GM12875 (cell line): ENCODE data around the gene SMC1A.
A peak's percentile ranks its signal among the peaks of the same experiment; 100 is the strongest.

Source experiments
- H3K4me3 ChIP-seq: one replicate; pipeline ENCODE4 v1.5.1; 2011; ENCODE audit warnings: low read depth, low read length, control low read depth
- CTCF ChIP-seq: IDR thresholded peaks from 2 replicates; pipeline ENCODE4 v1.5.1; 2011; ENCODE audit warnings: low read depth, mild to moderate bottlenecking, control low read depth, inconsistent platforms, low read length, moderate library complexity, borderline replicate concordance; ENCODE audit not compliant: insufficient read depth

Gene SMC1A

GRCh38 chrX:53447441-53447840 is 25.0 kb upstream of the SMC1A start:
- no peak for TF ChIP-seq CTCF
- no peak overlapping the region for H3K4me3 ChIP-seq

- TF ChIP-seq CTCF: peak; percentile 77
- no peak overlapping the region for H3K4me3 ChIP-seq
Measured at GRCh38 chrX:53445977-53446376, 23.5 kb upstream of the SMC1A start.

- no peak for TF ChIP-seq CTCF
- H3K4me3 ChIP-seq: peak overlapping the region; percentile 59
Measured at GRCh38 chrX:53442322-53442631, 19.8 kb upstream of the SMC1A start.

- TF ChIP-seq CTCF: no peak
- peak overlapping the region; percentile 59 for H3K4me3 ChIP-seq
Measured at GRCh38 chrX:53441531-53442321, 19.3 kb upstream of the SMC1A start.

- no peak for TF ChIP-seq CTCF
- peak overlapping the region; percentile 59 for H3K4me3 ChIP-seq
Measured at GRCh38 chrX:53440621-53441517, 18.4 kb upstream of the SMC1A start.

GRCh38 chrX:53440101-53440500 is 17.6 kb upstream of the SMC1A start:
- H3K4me3 ChIP-seq: no peak overlapping the region
- no peak for TF ChIP-seq CTCF

GRCh38 chrX:53438832-53439230 is 16.4 kb upstream of the SMC1A start:
- no peak overlapping the region for H3K4me3 ChIP-seq
- no peak for TF ChIP-seq CTCF
